HEK293T (cell line): ENCODE results near the gene RBM20.

Experiments used
- CTBP1 ChIP-seq: fragments of 450-650 bp; IDR thresholded peaks from 2 replicates; pipeline ENCODE4 v1.6.1; 2016; ENCODE audit warnings: borderline replicate concordance
- FOXK2 ChIP-seq: fragments of 450-650 bp; IDR thresholded peaks from 2 replicates; pipeline ENCODE4 v1.6.1; 2016; ENCODE audit warnings: mild to moderate bottlenecking
- L3MBTL2 ChIP-seq: fragments of 450-650 bp; conservative IDR thresholded peaks from 2 replicates; pipeline ENCODE4 v1.6.1; 2016; ENCODE audit warnings: mild to moderate bottlenecking
- PKNOX1 ChIP-seq: fragments of 450-650 bp; IDR thresholded peaks from 2 replicates; pipeline ENCODE4 v1.6.1; 2016
- SP1 ChIP-seq: fragments of 450-650 bp; IDR thresholded peaks from 2 replicates; pipeline ENCODE4 v1.6.1; 2017
- SUZ12 ChIP-seq: fragments of 450-650 bp; IDR thresholded peaks from 2 replicates; pipeline ENCODE4 v1.6.1; 2016; ENCODE audit warnings: mild to moderate bottlenecking
- TARDBP ChIP-seq: fragments of 450-650 bp; IDR thresholded peaks from 2 replicates; pipeline ENCODE4 v1.6.1; 2016
- ZNF384 ChIP-seq: fragments of 450-650 bp; IDR thresholded peaks from 2 replicates; pipeline ENCODE4 v1.6.1; 2016

GRCh38 chr10:110774069-110775019 is 130.2 kb downstream of the RBM20 start:
- no peak for TF ChIP-seq TARDBP
- no peak for TF ChIP-seq SUZ12
- no peak for TF ChIP-seq L3MBTL2
- TF ChIP-seq ZNF384: no peak
- no peak for TF ChIP-seq CTBP1
- TF ChIP-seq FOXK2: no peak
- TF ChIP-seq PKNOX1: no peak
- no peak for TF ChIP-seq SP1
